Measurements from ENCODE around the gene PHC2. TPM values are rescaled to one million over a fixed set of nuclear protein-coding genes. Genes with fewer than 3 reads are reported as not detected.
A peak's percentile ranks its signal among the peaks of the same experiment; 100 is the strongest.
"Not testable (repeated sequence)": the region's sequence is repeated elsewhere in the genome, so short reads cannot be mapped to it uniquely, and the experiment has no call there.

PHC2 gene
- total RNA-seq, 1 donor from 2014 or later = 32.4 TPM

DNA sequence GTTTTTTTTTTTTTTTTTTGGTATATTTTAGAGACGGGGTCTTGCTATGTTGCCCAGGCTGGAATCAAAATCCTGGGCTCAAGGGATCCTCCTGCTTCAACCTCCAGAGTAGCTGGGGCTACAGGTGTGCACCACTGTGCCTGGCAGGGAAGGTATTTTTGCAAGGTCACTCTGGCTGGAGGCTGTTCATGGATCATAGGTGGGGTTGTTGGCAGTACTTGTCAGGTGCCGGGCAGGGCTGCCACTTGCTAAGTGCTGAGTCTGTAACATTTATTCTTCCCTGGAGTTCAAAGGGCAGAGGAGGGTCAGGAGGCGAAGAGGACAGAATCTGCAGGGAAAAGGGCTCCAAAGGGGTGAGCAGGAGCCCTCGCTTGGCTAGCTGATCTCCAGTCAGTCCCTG is 134.1 kb downstream of the PHC2 start:
- Mint-ChIP-seq H3K36me3 (ENCODE audit: low read depth) (peaks cover 15% of the 10 kb centered on the region), H3K4me3 (no peak overlapping the region), H3K9me3 (no peaks in the 10 kb centered on the region), H3K27me3 (no peaks in the 10 kb centered on the region), H3K27ac (no peak overlapping the region), H3K4me1 (peaks cover 15% of the 10 kb centered on the region)
- intact Hi-C loops (cut with micrococcal nuclease) = loop anchor here (5.0 kb wide), 1 partner anchor 160 kb away; no protein-coding TSS in a partner anchor
- no peak for DNase-seq

DNA sequence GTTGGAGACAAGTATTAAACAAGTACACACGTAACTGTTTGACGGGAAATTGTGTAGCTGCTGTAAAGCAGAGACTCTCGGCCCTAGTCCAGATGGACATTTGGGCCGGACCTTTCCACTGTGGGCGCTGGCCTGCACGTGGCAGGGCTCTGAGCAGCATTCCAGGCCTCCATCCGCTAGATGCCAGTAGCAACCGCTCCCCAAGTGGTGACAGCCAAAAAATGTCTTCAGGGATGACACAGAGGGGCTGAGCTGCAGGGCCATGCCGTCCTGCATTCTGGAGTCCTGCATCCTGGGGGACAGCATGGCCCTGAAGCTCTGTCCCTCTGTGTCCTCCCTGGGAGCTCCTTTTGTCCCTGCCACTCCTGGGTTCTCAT is 134.8 kb downstream of the PHC2 start:
- no peaks in the 10 kb centered on the region for H3K27me3 Mint-ChIP-seq
- H3K27ac Mint-ChIP-seq = no peak overlapping the region

DNA sequence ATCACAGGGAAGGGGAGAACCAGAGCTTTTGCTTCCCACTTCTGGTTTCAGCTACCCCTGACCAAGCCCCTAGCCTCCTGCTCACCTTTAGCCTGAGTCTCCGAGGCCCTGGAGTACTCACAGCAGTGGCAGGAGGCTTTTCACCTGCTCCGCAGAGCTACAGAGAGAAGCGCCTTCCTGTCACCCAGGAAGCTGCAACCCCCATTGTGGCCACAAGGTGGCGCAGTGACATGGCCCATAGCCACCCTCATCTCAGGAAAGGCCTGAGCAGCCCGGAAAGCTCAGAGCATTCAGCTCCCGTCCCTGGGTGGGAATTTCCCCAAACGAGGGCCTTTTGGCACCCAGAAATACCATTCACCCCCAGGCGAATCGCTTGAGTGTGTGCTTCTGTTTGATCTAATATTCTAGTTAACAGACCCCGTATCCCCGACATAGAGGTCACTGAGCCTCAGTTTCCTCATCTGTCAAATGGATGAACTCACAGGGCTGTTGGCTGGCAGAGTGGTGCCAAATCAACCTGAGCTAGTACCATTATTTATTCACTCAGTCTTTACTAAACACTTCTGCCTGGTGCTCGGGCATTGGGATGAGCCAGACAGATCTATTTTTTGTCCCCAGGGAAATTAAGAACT is 135.3 kb downstream of the PHC2 start:
- Mint-ChIP-seq H3K36me3 (ENCODE audit: low read depth) (peaks cover 12% of the 10 kb centered on the region), H3K27ac (peak overlapping the region; percentile 12), H3K4me3 (no peak overlapping the region), H3K9me3 (no peaks in the 10 kb centered on the region), H3K27me3 (no peaks in the 10 kb centered on the region), H3K4me1 (peaks cover 15% of the 10 kb centered on the region)
- intact Hi-C loops (cut with micrococcal nuclease) = loop anchor here (1.0 to 5.0 kb wide), 3 partner anchors 72 to 175 kb away; no protein-coding TSS in a partner anchor
- DNase-seq = peak; percentile 96

More for the DNA sequence above, 134.8 kb downstream of the PHC2 start:
- Mint-ChIP-seq H3K4me1 (peaks cover 15% of the 10 kb centered on the region), H3K4me3 (no peak overlapping the region), H3K9me3 (no peaks in the 10 kb centered on the region), H3K36me3 (ENCODE audit: low read depth) (peaks cover 12% of the 10 kb centered on the region)
- no peak for DNase-seq
- intact Hi-C loops (cut with micrococcal nuclease) = loop anchor here (5.0 kb wide), 1 partner anchor 161 kb away; no protein-coding TSS in a partner anchor

DNA sequence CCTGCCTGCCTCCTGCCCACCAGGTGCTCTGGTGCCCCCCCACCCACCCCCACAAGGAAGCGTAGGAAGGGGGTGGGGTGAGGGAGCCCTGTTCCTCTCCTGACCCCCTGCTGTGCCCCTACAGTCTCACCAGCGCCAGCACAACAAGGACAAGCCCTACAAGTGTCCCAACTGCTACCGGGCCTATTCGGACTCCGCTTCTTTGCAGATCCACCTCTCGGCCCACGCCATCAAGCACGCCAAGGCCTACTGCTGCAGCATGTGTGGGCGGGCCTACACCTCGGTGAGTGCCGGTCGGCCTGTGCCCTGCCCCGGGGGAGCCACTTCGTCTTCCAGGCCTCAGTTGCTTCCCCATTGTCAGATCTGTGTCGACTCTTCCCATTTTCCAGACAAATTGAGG is 135.9 kb downstream of the PHC2 start:
- Mint-ChIP-seq H3K9me3 (no peaks in the 10 kb centered on the region), H3K27me3 (no peaks in the 10 kb centered on the region), H3K4me1 (peaks cover 15% of the 10 kb centered on the region), H3K4me3 (no peak overlapping the region), H3K36me3 (ENCODE audit: low read depth) (peaks cover 12% of the 10 kb centered on the region), H3K27ac (no peak overlapping the region)
- intact Hi-C loops (cut with micrococcal nuclease) = loop anchor here (1.0 to 5.0 kb wide), 3 partner anchors 72 to 176 kb away; no protein-coding TSS in a partner anchor
- DNase-seq = no peak

DNA sequence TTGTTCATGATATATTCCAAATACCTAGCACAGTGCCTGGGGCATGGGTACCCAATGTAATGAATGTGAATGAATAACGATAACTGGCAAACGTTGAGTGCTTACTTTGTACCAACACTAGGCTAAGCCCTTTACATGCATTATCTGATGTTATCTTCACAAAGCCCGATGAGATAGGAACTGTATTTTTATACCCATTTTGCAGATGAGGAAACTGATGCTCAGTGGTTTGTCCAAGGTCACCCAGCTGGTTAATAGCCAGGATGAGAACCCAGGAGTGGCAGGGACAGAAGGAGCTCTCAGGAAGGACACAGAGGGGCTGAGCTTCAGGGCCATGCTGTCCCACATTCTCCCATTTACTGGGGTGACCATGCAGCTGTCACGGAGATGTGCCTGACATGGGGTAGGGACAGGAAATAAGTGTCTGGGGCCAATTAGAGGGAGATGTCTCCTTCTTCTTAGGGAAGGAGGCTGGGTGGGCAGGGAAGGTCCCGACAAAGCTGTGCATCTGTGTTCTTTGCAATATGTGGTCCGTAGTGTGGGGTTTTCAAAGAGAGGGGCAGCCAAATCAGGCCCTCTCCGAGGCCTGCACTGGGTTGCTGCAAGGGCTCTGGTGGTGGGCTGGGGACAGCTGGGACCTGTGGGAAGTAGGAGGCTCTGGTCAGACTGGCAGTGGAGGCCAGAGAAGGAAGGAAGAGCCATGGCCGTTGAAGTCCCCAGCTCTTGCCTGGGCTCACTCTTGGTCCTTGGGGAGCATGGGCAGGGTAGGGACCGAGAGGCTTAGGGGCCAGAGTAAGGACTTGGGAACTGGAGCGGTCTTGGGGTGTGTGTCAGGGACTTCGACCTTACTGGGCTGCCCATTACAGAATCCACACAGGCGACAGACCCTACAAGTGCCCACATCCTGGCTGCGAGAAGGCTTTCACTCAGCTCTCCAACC is 136.6 kb downstream of the PHC2 start:
- no peaks in the 10 kb centered on the region for H3K9me3 Mint-ChIP-seq
- H3K27me3 Mint-ChIP-seq = no peaks in the 10 kb centered on the region
- no peak overlapping the region for H3K27ac Mint-ChIP-seq
- H3K36me3 Mint-ChIP-seq (ENCODE audit: low read depth) = peaks cover 16% of the 10 kb centered on the region
- H3K4me1 Mint-ChIP-seq = peaks cover 15% of the 10 kb centered on the region
- DNase-seq = no peak
- H3K4me3 Mint-ChIP-seq = no peak overlapping the region
- intact Hi-C loops (cut with micrococcal nuclease) = loop anchor here (1.0 to 5.0 kb wide), 3 partner anchors 73 to 176 kb away; no protein-coding TSS in a partner anchor

GRCh38 chr1:33292726-33293340 is 138.1 kb downstream of the PHC2 start:
- H3K36me3 Mint-ChIP-seq (ENCODE audit: low read depth) = peaks cover 17% of the 10 kb centered on the region
- intact Hi-C loops (cut with micrococcal nuclease) = no loop called here
- peaks cover 9% of the 10 kb centered on the region for H3K4me1 Mint-ChIP-seq
- no peaks in the 10 kb centered on the region for H3K9me3 Mint-ChIP-seq
- H3K27ac Mint-ChIP-seq = no peak overlapping the region
- H3K4me3 Mint-ChIP-seq = no peak overlapping the region
- no peaks in the 10 kb centered on the region for H3K27me3 Mint-ChIP-seq
- no peak for DNase-seq

DNA sequence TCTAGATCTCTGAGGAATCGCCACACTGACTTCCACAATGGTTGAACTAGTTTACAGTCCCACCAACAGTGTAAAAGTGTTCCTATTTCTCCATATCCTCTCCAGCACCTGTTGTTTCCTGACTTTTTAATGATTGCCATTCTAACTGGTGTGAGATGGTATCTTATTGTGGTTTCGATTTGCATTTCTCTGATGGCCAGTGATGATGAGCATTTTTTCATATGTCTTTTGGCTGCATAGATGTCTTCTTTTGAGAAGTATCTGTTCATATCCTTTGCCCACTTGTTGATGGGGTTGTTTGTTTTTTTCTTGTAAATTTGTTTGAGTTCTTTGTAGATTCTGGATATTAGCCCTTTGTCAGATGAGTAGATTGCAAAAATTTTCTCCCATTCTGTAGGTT is 140.3 kb downstream of the PHC2 start:
- intact Hi-C loops (cut with micrococcal nuclease); H3K4me3 Mint-ChIP-seq; H3K27ac Mint-ChIP-seq; DNase-seq; H3K27me3 Mint-ChIP-seq; H3K4me1 Mint-ChIP-seq; H3K9me3 Mint-ChIP-seq: not testable (repeated sequence)
- peaks cover 19% of the 10 kb centered on the region for H3K36me3 Mint-ChIP-seq (ENCODE audit: low read depth)

- DNase-seq = no peak
- Mint-ChIP-seq H3K4me1 (no peaks in the 10 kb centered on the region), H3K36me3 (ENCODE audit: low read depth) (peaks cover 18% of the 10 kb centered on the region), H3K4me3 (no peak overlapping the region), H3K27ac (no peak overlapping the region), H3K27me3 (no peaks in the 10 kb centered on the region), H3K9me3 (no peaks in the 10 kb centered on the region)
- intact Hi-C loops (cut with micrococcal nuclease) = no loop called here
These were observed 141.1 kb downstream of the PHC2 start for GRCh38 chr1:33289858-33290154.

GRCh38 chr1:33288976-33289857 is 141.7 kb downstream of the PHC2 start:
- Mint-ChIP-seq H3K27me3 (no peaks in the 10 kb centered on the region), H3K36me3 (ENCODE audit: low read depth) (peaks cover 22% of the 10 kb centered on the region), H3K27ac (no peak overlapping the region), H3K9me3 (no peaks in the 10 kb centered on the region), H3K4me1 (no peaks in the 10 kb centered on the region), H3K4me3 (no peak overlapping the region)
- intact Hi-C loops (cut with micrococcal nuclease) = no loop called here
- no peak for DNase-seq

GRCh38 chr1:33287317-33287716 is 143.6 kb downstream of the PHC2 start:
- no peaks in the 10 kb centered on the region for H3K9me3 Mint-ChIP-seq
- no peaks in the 10 kb centered on the region for H3K27me3 Mint-ChIP-seq
- H3K27ac Mint-ChIP-seq = no peak overlapping the region
- peaks cover 23% of the 10 kb centered on the region for H3K36me3 Mint-ChIP-seq (ENCODE audit: low read depth)
- no peak for DNase-seq
- H3K4me1 Mint-ChIP-seq = no peaks in the 10 kb centered on the region
- no peak overlapping the region for H3K4me3 Mint-ChIP-seq
- intact Hi-C loops (cut with micrococcal nuclease) = no loop called here

DNA sequence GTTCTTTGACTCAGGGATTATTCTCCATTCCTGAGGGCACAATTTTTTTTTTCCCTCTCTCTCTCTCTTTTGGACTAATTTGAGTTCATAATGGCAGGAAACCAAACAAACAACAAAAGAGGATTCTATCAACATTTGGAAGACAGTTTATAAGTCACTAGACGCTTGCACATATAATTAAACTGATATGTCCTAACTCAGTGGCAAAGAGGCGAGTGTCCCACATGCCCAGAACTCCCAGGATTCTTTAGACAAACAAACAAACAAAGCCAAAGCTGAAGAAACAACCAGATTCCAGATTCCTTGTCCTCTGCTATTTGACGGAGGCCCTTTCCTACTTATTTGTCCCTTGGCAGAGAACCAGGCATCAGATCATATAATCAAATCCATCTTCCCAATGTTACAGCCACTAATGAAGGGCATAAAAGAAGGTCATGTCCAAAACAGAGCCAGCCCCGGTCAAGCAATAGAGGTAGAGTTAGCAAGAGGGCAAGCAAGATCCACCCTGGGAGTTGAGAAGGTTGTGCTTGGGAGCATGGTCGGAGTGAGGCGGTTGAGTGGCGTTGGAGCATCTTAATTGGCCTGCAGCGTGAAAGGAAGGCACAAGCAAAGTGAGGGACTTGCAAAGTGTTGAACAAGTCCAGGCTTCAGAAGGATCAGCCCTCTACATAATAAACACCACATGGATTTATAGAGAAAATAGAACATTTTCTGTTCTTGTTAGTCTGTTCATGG is 144.3 kb downstream of the PHC2 start:
- H3K27me3 Mint-ChIP-seq = no peaks in the 10 kb centered on the region

GRCh38 chr1:33284049-33284448 is 146.8 kb downstream of the PHC2 start:
- no peak for DNase-seq
- Mint-ChIP-seq H3K27me3 (no peaks in the 10 kb centered on the region), H3K27ac (no peak overlapping the region), H3K36me3 (ENCODE audit: low read depth) (peaks cover 23% of the 10 kb centered on the region), H3K9me3 (no peaks in the 10 kb centered on the region), H3K4me3 (no peak overlapping the region), H3K4me1 (no peaks in the 10 kb centered on the region)
- intact Hi-C loops (cut with micrococcal nuclease) = no loop called here

More for the DNA sequence above, 144.3 kb downstream of the PHC2 start:
- peaks cover 27% of the 10 kb centered on the region for H3K36me3 Mint-ChIP-seq (ENCODE audit: low read depth)
- no peaks in the 10 kb centered on the region for H3K4me1 Mint-ChIP-seq
- no peak overlapping the region for H3K27ac Mint-ChIP-seq
- no peak overlapping the region for H3K4me3 Mint-ChIP-seq
- no peaks in the 10 kb centered on the region for H3K9me3 Mint-ChIP-seq
- DNase-seq = no peak
- intact Hi-C loops (cut with micrococcal nuclease) = no loop called here

DNA sequence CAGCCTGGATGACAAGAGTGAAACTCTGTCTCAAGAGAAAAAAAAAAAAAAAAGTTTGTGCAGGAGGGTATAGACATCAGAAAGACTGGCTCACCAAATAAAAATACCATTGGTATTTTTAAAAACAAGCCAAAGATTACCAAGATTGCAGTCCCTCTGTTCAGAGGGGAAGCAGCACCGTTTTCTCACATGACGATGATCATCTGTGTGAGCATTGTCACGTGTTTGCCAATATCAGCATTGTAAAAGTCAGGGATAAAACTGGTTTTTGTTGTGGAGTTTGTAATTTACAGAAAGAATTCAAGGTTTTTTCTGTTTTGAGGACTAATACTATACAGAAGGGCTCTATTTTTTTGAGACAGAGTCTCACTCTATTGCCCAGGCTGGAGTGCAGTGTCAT is 148.1 kb downstream of the PHC2 start:
- peaks cover 20% of the 10 kb centered on the region for H3K36me3 Mint-ChIP-seq (ENCODE audit: low read depth)
- no peak for DNase-seq
- no peak overlapping the region for H3K27ac Mint-ChIP-seq
- H3K4me3 Mint-ChIP-seq = no peak overlapping the region
- no peaks in the 10 kb centered on the region for H3K27me3 Mint-ChIP-seq
- H3K9me3 Mint-ChIP-seq = no peaks in the 10 kb centered on the region
- no peaks in the 10 kb centered on the region for H3K4me1 Mint-ChIP-seq
- intact Hi-C loops (cut with micrococcal nuclease) = no loop called here

All from activated CD4-positive, alpha-beta T cell treated with anti-CD3 and anti-CD28 coated beads, Interleukin-2, amount 10 ng/mL, durations not matched to agents 24 days and 14 days (primary cell).